Left ventricle myocardium inferior (tissue), 1 donor: Measurements from ENCODE around the gene MLEC. TPM values are rescaled to one million over a fixed set of nuclear protein-coding genes. Genes with fewer than 3 reads are reported as not detected.

ENCODE experiments used
- DNase-seq: peaks from one replicate; pipeline ENCODE4 v3.0.0-alpha.2; 2020
- H3K27ac ChIP-seq: fragments of 200-600 bp; replicated peaks from 2 replicates; pipeline ENCODE4 v1.8.0; 2021
- H3K27me3 ChIP-seq: fragments of 200-600 bp; 2 replicates; pipeline ENCODE4 v1.8.0; 2021; ENCODE audit warnings: low read depth
- H3K36me3 ChIP-seq: fragments of 200-600 bp; 2 replicates; pipeline ENCODE4 v1.8.0; 2021
- H3K4me1 ChIP-seq: fragments of 200-600 bp; 2 replicates; pipeline ENCODE4 v1.8.0; 2021
- H3K4me3 ChIP-seq: fragments of 200-600 bp; 2 replicates; pipeline ENCODE4 v1.8.0; 2021; ENCODE audit warnings: mild to moderate bottlenecking, moderate library complexity
- H3K9me3 ChIP-seq: fragments of 200-600 bp; replicated peaks from 2 replicates; pipeline ENCODE4 v1.8.0; 2021
- CTCF ChIP-seq: fragments of 200-600 bp; IDR thresholded peaks from 2 replicates; pipeline ENCODE4 v1.8.0; 2021; ENCODE audit warnings: antibody characterized with exemption, mild to moderate bottlenecking, borderline replicate concordance
- intact Hi-C: fragments of 100-400 bp; cut with micrococcal nuclease; formaldehyde crosslinking; loops from one replicate; pipeline ENCODE4 v1.11.0; 2022
- long read RNA-seq: library from polyadenylated mRNA; unstranded; transcript quantifications from one replicate; pipeline ENCODE4 v2.0.0, GENCODE V29; 2021
- total RNA-seq: library from RNA; stranded (reverse); fragmentation: NEBNext Ultra II Directional; extraction: Animal tissue kit (Norgen Biotek cat#: 25700); gene quantifications from one replicate; pipeline ENCODE4 v1.2.1, GENCODE V29; 2021
- donor health status: DM: no; HTN: yes; CAD: no; lungs with severe emphysema.

The MLEC gene
- 120 TPM for total RNA-seq
- long read RNA-seq, full-length matches to known transcripts = 41 of 225 reads
- long read RNA-seq, partial matches to known transcripts = 174 of 225 reads
- long read RNA-seq, other reads (novel, unspliced or antisense) = 10 of 225 reads

GRCh38 chr12:120686690-120687577, at the start of gene MLEC:
TSS of gene MLEC (plus strand) at chr12:120687149. CDS start at chr12:120687297, 148 bp downstream.
- no peaks in the 10 kb centered on the region for H3K27me3 ChIP-seq
- H3K4me1 ChIP-seq = peaks cover 64% of the 10 kb centered on the region
- H3K27ac ChIP-seq = peak within 1 kb of the TSS; percentile 98
- peak; percentile 17 for TF ChIP-seq CTCF
- intact Hi-C loops = no loop called here
- DNase-seq = peak; percentile 99
- peak within 1 kb of the TSS; percentile 97 for H3K4me3 ChIP-seq
- no peaks in the 10 kb centered on the region for H3K36me3 ChIP-seq
- no peaks in the 10 kb centered on the region for H3K9me3 ChIP-seq

DNA sequence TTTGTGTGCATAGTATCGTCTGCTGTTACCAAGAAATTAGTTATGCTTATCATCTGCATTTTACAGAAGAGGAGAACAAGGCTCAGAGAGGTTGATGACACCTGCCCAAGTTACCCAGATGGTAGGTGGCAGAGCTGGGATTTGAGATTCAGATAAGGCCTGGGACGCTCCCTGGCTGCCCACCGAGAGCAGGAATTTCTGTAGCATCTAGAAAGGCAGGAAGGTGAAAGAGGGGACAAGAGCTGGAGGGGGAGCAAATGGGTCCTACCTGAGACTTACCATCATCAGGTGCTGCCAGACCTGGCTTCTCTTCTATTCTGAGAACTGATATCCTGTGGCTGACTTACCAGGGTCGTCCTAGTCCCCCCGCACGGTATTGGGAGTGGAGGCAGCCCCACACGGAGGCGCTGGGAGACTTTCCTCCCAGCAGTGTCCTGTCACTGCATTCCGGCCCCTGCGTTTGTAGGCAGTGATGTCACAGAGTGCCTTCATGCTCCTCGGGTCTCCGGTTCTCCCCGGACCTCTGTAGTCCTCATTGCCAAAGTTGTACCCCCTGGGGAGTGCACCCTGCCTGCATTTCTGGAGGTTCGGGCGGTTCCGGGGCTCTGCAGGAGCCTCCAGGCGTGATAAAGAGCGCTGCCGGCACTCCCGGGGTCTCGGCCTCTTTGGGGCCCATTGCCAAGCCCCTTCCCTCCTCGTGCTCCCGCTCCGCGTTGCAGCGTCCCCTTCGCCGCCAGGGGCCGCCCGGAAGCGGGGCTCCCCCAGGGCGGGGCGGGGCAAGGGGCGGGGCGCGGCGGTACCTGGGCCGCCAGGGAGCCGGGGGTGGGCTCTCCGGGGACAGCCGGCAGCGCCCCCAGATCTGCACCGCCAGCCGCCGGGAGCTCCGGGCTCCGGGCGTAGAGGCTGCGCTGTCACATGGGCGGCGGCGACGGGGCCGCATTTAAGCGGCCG, 46.9 kb upstream of the MLEC start, which contains the start of gene CABP1:
Gene CABP1, plus strand, starts transcription at position 856 of the 951 bp plus-strand sequence. Its CDS starts 60 bp downstream, at position 916.
- no peak within 1 kb of the TSS for H3K27ac ChIP-seq
- no peaks in the 10 kb centered on the region for H3K36me3 ChIP-seq
- H3K4me3 ChIP-seq = peak within 1 kb of the TSS; percentile 66
- peak; percentile 55 for TF ChIP-seq CTCF
- no peaks in the 10 kb centered on the region for H3K9me3 ChIP-seq
- peaks cover 56% of the 10 kb centered on the region for H3K27me3 ChIP-seq
- intact Hi-C loops = loop anchor here (10.0 kb wide), 1 partner anchor 335 kb away; the partner anchor contains the start of gene HNF1A
- DNase-seq = no peak
- H3K4me1 ChIP-seq = peaks cover 15% of the 10 kb centered on the region

GRCh38 chr12:120640861-120641833, 45.8 kb upstream of the MLEC start:
- H3K4me1 ChIP-seq = peaks cover 15% of the 10 kb centered on the region
- TF ChIP-seq CTCF = no peak
- peak overlapping the region; percentile 66 for H3K4me3 ChIP-seq
- peaks cover 66% of the 10 kb centered on the region for H3K27me3 ChIP-seq
- peak; percentile 43 for DNase-seq
- no peak overlapping the region for H3K27ac ChIP-seq
- no peaks in the 10 kb centered on the region for H3K9me3 ChIP-seq
- intact Hi-C loops = loop anchor here (10.0 kb wide), 1 partner anchor 334 kb away; the partner anchor contains the start of gene HNF1A
- H3K36me3 ChIP-seq = no peaks in the 10 kb centered on the region

DNA sequence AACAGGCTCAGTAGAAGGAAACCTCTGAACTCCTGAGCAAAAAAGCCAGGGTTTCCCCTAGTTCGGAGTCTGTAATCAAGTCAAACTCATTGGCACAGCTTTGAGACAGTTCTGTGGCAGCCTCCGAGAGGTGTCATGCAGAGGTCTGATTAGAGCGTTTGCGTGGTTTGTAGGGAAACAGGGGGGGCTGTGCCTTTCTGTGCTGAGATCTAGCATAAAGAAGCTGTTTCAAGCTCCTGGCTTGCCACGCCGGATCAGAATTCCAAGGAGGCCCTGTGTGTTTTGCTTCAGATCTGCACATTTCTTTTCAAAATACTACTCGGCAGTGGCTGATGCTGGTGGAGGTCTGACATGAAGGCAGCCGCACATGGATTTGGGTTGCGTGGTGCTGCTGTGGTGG, 44.8 kb upstream of the MLEC start:
- intact Hi-C loops = loop anchor here (10.0 kb wide), 1 partner anchor 333 kb away; the partner anchor contains the start of gene HNF1A
- no peak for DNase-seq
- H3K36me3 ChIP-seq = no peaks in the 10 kb centered on the region
- H3K4me1 ChIP-seq = peaks cover 15% of the 10 kb centered on the region
- H3K27me3 ChIP-seq = peaks cover 66% of the 10 kb centered on the region
- H3K9me3 ChIP-seq = no peaks in the 10 kb centered on the region
- no peak for TF ChIP-seq CTCF
- H3K4me3 ChIP-seq = no peak overlapping the region
- H3K27ac ChIP-seq = no peak overlapping the region
